Right lobe of liver (tissue), 6 donors: ENCODE results near the gene CACNA1C. TPM values are rescaled to one million over a fixed set of nuclear protein-coding genes. Genes with fewer than 3 reads are reported as not detected.

Source experiments
- ATAC-seq, 4 donors: fragments of 200-7000 bp; cut with Tn5 transposase; one replicate each; pipeline ENCODE4 v1.9.1; 2020; ENCODE audit warnings: mild to moderate bottlenecking in 4 of 4, moderate library complexity in 4 of 4
- DNase-seq, 3 donors: peaks; one replicate each; pipeline ENCODE4 v3.0.0-alpha.2; 2020
- H3K27ac ChIP-seq, 3 donors: fragments of 200-600 bp; one replicate each; pipeline ENCODE4 v1.8.0; 2022
- H3K27me3 ChIP-seq, 2 donors: fragments of 200-600 bp; one replicate each; pipeline ENCODE4 v1.8.0; 2022
- H3K36me3 ChIP-seq, 4 donors: fragments of 200-600 bp; sonication (generic) in 1 of 4; one replicate each; pipeline versions ENCODE4 v1.5.1 to v1.8.0; 2017 to 2022; ENCODE audit warnings: control low read depth in 1 of 4
- H3K4me1 ChIP-seq, 4 donors: fragments of 200-600 bp; sonication (generic) in 1 of 4; one replicate each; pipeline versions ENCODE4 v1.5.1 to v1.8.0; 2017 to 2022; ENCODE audit warnings: control low read depth in 1 of 4
- H3K4me3 ChIP-seq, 3 donors: fragments of 200-600 bp; one replicate each; pipeline ENCODE4 v1.8.0; 2022
- H3K9me3 ChIP-seq, 4 donors: fragments of 200-600 bp; sonication (generic) in 1 of 4; one replicate each; pipeline versions ENCODE4 v1.5.1 to v1.8.0; 2017 to 2022; ENCODE audit warnings: control low read depth in 1 of 4
- CTCF ChIP-seq, 4 donors: fragments of 200-600 bp in 3 of 4; fragments of 450-650 bp in 1 of 4; IDR thresholded peaks; one replicate each; pipeline versions ENCODE4 v1.5.1 to v1.8.0; 2016 to 2022; ENCODE audit warnings: antibody characterized with exemption in 4 of 4, mild to moderate bottlenecking in 2 of 4
- POLR2A ChIP-seq: fragments of 450-650 bp; IDR thresholded peaks from one replicate; pipeline ENCODE4 v1.6.1; 2017; ENCODE audit warnings: antibody characterized with exemption, mild to moderate bottlenecking
- WGBS: methylation state at CpG from one replicate; pipeline ENCODE4 v1.1.6; 2018; ENCODE audit warnings: low coverage, low lambda C conversion rate; ENCODE audit not compliant: insufficient coverage; ENCODE audit errors: missing lambda C conversion rate; 5-methylcytosine and 5-hydroxymethylcytosine counted together
- intact Hi-C, 2 donors: fragments of 100-400 bp; cut with DNase I; formaldehyde crosslinking; loops; one replicate each; pipeline versions ENCODE4 v1.11.2 to v1.14.1; 2022
- total RNA-seq, 6 experiments: library from RNA; depleted of rRNA in 2 of 6; stranded (reverse); fragments of >200 nt in 2 of 6; fragmentation: NEBNext Ultra II Directional in 3 of 6; extraction: Animal tissue kit (Norgen Biotek cat#: 25700) in 3 of 6; gene quantifications; one replicate each; pipeline versions ENCODE4 v1.1.0 to v1.2.4, GENCODE V29; 2016 to 2023
- donor health status: DM: no; HTN: yes; CAD: no.
- donor health status: DM: no; HTN: no; CAD: no.
- donor health status: DM: no; HTN: no; CAD: no.
- donor health status: DM: no; HTN: yes; CAD: no.
- donor health status: DM: no; HTN: yes; CAD: no.

CACNA1C gene
- total RNA-seq, 6 experiments from 2014 or later: 0.18 to 1.0 (median 0.57) TPM

- ATAC-seq (no peak), DNase-seq (peak in 1 of 3 donors; percentile 9)
- Histone ChIP-seq H3K27me3 (no peaks in the 10 kb centered on the region), H3K27ac (no peak overlapping the region), H3K4me3 (no peak overlapping the region), H3K36me3 (no peaks in the 10 kb centered on the region), H3K9me3 (peaks cover 0 to 2% (median 0%) of the 10 kb centered on the region in 4 donors), H3K4me1 (no peaks in the 10 kb centered on the region)
- WGBS: 66% methylated on average over 4 of the region's 4 CpGs
- no peak for TF ChIP-seq CTCF (IDR thresholded peaks at IDR 0.05)
- no peak for TF ChIP-seq POLR2A
- intact Hi-C loops: no loop called here
Measured at GRCh38 chr12:2654741-2655140, 602.0 kb downstream of the CACNA1C start.

GRCh38 chr12:2662524-2662923 lies 609.7 kb downstream of the CACNA1C start:
- no peak for ATAC-seq
- H3K27me3 ChIP-seq: no peaks in the 10 kb centered on the region
- H3K4me1 ChIP-seq: no peaks in the 10 kb centered on the region
- 92% methylated on average over 2 of the region's 2 CpGs for WGBS
- H3K4me3 ChIP-seq: no peak overlapping the region
- intact Hi-C loops: no loop called here
- peaks cover 0 to 2% (median 0%) of the 10 kb centered on the region in 4 donors for H3K9me3 ChIP-seq
- H3K36me3 ChIP-seq: no peaks in the 10 kb centered on the region
- TF ChIP-seq CTCF (IDR thresholded peaks at IDR 0.05) (no peak), POLR2A (no peak)
- DNase-seq: no peak
- no peak overlapping the region for H3K27ac ChIP-seq

DNA sequence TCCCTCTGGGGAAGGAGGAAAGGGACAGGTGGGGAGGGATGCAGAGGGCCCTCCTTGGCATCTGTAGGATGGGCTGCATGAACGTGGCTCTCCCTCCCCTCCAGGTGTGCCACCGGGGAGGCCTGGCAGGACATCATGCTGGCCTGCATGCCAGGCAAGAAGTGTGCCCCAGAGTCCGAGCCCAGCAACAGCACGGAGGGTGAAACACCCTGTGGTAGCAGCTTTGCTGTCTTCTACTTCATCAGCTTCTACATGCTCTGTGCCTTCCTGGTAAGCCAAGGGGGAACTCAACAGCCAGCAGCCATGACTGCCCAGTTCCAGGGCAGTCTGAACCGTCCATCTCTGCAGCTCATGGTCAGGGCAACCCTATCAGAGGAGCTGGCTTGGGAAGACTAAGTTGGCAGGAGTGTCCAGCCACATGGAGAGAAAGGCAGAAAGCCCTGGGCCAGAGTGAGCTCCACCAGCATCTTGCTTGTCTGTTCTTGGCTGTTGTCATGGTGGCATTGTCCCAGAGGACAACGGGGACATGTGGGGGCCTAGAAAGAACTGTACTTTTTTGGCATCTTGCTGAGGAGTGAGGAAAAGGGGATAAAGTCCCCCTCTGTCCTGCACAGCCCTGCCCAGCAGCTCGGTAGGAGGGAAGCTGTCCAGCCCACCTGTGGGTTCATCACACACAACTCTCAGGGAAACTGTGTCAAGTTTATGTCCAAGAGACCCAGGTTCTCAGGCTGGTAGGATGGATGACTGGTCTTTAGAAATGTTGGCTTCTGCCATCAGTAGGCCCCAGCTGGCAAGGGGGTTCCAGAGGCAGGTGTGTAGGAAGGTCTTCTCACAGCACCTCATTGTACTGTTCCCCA lies 612.2 kb downstream of the CACNA1C start:
- peak in 1 of 4 donors; percentile 20 for ATAC-seq
- intact Hi-C loops: no loop called here

GRCh38 chr12:2666411-2666810 lies 613.6 kb downstream of the CACNA1C start:
- Histone ChIP-seq H3K36me3 (no peaks in the 10 kb centered on the region), H3K4me3 (no peak overlapping the region), H3K9me3 (no peaks in the 10 kb centered on the region), H3K27me3 (no peaks in the 10 kb centered on the region), H3K4me1 (no peaks in the 10 kb centered on the region), H3K27ac (no peak overlapping the region)
- TF ChIP-seq CTCF (IDR thresholded peaks at IDR 0.05) (no peak), POLR2A (no peak)
- ATAC-seq (no peak), DNase-seq (no peak)
- intact Hi-C loops: no loop called here
- WGBS: 69% methylated on average over 6 of the region's 11 CpGs

More for the DNA sequence above, 612.2 kb downstream of the CACNA1C start:
- WGBS: 63% methylated on average over 3 of the region's 7 CpGs
- Histone ChIP-seq H3K4me1 (no peaks in the 10 kb centered on the region), H3K4me3 (no peak overlapping the region), H3K27me3 (no peaks in the 10 kb centered on the region), H3K27ac (no peak overlapping the region), H3K36me3 (no peaks in the 10 kb centered on the region), H3K9me3 (no peaks in the 10 kb centered on the region)
- peak in 1 of 3 donors; percentile 23 for DNase-seq
- TF ChIP-seq POLR2A: no peak
- no peak for TF ChIP-seq CTCF (IDR thresholded peaks at IDR 0.05)
